Effector memory CD4-positive, alpha-beta T cell (primary cell): Measurements from ENCODE around the gene HAUS3.

ENCODE experiments used
- DNase-seq, 3 donors: peaks; one replicate each; pipeline ENCODE4 v3.0.0-alpha.2; 2020
- H3K27ac ChIP-seq: 2 replicates; pipeline ENCODE4 v1.7.0; 2013; ENCODE audit warnings: mild to moderate bottlenecking, low read length, moderate library complexity; ENCODE audit not compliant: insufficient read depth, poor library complexity, severe bottlenecking
- H3K27me3 ChIP-seq: replicated peaks from 2 replicates; pipeline ENCODE4 v1.7.0; 2013; ENCODE audit warnings: mild to moderate bottlenecking, low read length; ENCODE audit not compliant: insufficient read depth, control insufficient read depth, poor library complexity, severe bottlenecking
- H3K36me3 ChIP-seq: 2 replicates; pipeline ENCODE4 v1.7.0; 2013; ENCODE audit warnings: mild to moderate bottlenecking, low read length, moderate library complexity; ENCODE audit not compliant: control insufficient read depth, insufficient read depth
- H3K4me1 ChIP-seq: 2 replicates; pipeline ENCODE4 v1.7.0; 2013; ENCODE audit warnings: low read length, mild to moderate bottlenecking; ENCODE audit not compliant: control insufficient read depth, insufficient read depth, poor library complexity, severe bottlenecking
- H3K4me3 ChIP-seq: 2 replicates; pipeline ENCODE4 v1.7.0; 2013; ENCODE audit warnings: low read length, low read depth, mild to moderate bottlenecking; ENCODE audit not compliant: insufficient read depth, poor library complexity, severe bottlenecking
- H3K9me3 ChIP-seq: 2 replicates; pipeline ENCODE4 v1.7.0; 2013; ENCODE audit warnings: mild to moderate bottlenecking, low read length, moderate library complexity; ENCODE audit not compliant: control insufficient read depth

The HAUS3 gene

GRCh38 chr4:2263926-2264321 is 22.0 kb upstream of the HAUS3 start:
- H3K27ac ChIP-seq: no peak overlapping the region
- peaks cover 27% of the 10 kb centered on the region for H3K4me1 ChIP-seq
- no peaks in the 10 kb centered on the region for H3K9me3 ChIP-seq
- DNase-seq: no peak
- H3K27me3 ChIP-seq: no peaks in the 10 kb centered on the region
- H3K36me3 ChIP-seq: no peaks in the 10 kb centered on the region
- H3K4me3 ChIP-seq: no peak overlapping the region

DNA sequence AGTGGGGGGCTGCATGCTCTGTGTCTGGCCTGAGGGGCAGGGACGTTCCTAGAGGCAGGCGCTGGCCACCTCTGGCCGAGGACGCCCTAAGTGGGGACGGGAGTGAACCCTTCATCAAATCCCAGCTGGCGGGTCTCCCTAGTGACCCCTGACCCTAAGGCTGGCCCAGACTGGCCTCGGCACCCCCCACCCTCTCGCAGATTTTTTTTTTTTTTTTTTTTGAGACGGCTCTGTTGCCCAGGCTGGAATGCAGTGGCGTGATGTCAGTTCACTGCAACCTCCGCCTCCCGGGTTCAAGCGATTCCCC is 21.0 kb upstream of the HAUS3 start:
- no peak for DNase-seq
- Histone ChIP-seq H3K36me3 (peaks cover 6% of the 10 kb centered on the region), H3K4me1 (peaks cover 27% of the 10 kb centered on the region), H3K4me3 (peak overlapping the region; percentile 61), H3K9me3 (no peaks in the 10 kb centered on the region), H3K27me3 (no peaks in the 10 kb centered on the region), H3K27ac (peak overlapping the region; percentile 94)

- no peaks in the 10 kb centered on the region for H3K9me3 ChIP-seq
- peak overlapping the region; percentile 94 for H3K27ac ChIP-seq
- peaks cover 12% of the 10 kb centered on the region for H3K36me3 ChIP-seq
- H3K4me1 ChIP-seq: peaks cover 27% of the 10 kb centered on the region
- H3K4me3 ChIP-seq: peak overlapping the region; percentile 61
- DNase-seq: peak; percentile 96 to 98 (median 97)
- H3K27me3 ChIP-seq: no peaks in the 10 kb centered on the region
Observed at GRCh38 chr4:2262145-2262943, 20.4 kb upstream of the HAUS3 start.

DNA sequence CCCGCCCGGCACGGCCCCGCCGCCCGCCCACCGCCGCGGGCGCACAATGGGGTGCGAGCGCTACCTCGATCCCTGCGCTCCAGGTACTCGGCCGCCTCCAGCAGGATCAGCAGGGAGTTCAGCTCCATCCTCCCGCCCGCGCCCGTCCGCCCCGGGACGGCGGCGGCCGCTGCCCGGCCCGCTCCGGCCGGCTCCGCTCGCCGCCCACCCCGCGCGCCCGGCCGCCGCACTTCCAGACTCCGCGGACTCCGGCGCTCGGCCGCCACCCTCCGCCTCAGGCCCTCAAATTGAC is 19.9 kb upstream of the HAUS3 start, which contains the start of gene MXD4:
Gene MXD4 (minus strand): TSS at position 257 of the 292 bp plus-strand sequence. CDS start 129 bp downstream, at position 128.
- no peaks in the 10 kb centered on the region for H3K27me3 ChIP-seq
- peaks cover 27% of the 10 kb centered on the region for H3K4me1 ChIP-seq
- H3K27ac ChIP-seq: peak within 1 kb of the TSS; percentile 94
- DNase-seq: no peak
- peak within 1 kb of the TSS; percentile 61 for H3K4me3 ChIP-seq
- H3K36me3 ChIP-seq: peaks cover 17% of the 10 kb centered on the region
- no peaks in the 10 kb centered on the region for H3K9me3 ChIP-seq

DNA sequence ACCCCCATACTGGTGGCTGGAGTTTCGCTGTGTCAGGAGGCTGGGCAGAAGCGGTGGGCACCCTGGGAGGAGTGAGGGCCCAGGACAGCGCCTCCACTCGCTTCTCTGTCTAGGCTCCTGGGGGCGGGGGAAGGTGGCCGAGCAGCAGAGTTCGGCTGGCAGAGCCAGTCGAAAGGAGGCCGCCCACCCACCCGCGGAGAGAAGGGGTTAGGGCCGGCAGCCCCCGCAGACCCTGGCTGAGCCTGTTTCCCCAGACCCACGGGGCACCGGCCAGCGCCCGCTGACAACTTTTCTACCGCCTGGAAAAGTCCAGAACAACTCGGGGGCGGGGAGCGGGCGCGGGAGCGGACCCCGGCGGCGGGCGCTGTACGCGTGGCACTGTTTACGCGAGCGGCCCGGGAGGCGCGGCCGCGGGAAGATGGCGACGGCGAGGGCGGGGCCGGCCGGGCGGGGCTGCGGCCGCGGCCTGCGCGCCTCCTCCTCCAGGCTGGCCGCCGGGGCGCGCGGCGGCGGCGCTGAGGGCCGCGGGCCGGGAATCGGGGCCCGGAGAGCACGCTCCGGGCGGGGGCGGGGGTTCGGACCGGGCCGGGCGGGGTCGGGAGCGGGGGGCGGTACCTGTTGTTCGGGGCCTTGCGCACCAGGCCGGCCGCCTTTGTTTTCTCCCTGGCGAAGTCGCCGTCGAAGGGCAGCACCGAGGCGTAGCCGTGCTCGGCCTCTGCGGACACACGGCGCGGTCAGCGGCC is 19.4 kb upstream of the HAUS3 start:
- peak overlapping the region; percentile 94 for H3K27ac ChIP-seq
- no peaks in the 10 kb centered on the region for H3K9me3 ChIP-seq
- H3K4me3 ChIP-seq: peak overlapping the region; percentile 60
- H3K4me1 ChIP-seq: peaks cover 27% of the 10 kb centered on the region
- peaks cover 18% of the 10 kb centered on the region for H3K36me3 ChIP-seq
- DNase-seq: peak; percentile 35 to 47 (median 44)
- H3K27me3 ChIP-seq: no peaks in the 10 kb centered on the region

DNA sequence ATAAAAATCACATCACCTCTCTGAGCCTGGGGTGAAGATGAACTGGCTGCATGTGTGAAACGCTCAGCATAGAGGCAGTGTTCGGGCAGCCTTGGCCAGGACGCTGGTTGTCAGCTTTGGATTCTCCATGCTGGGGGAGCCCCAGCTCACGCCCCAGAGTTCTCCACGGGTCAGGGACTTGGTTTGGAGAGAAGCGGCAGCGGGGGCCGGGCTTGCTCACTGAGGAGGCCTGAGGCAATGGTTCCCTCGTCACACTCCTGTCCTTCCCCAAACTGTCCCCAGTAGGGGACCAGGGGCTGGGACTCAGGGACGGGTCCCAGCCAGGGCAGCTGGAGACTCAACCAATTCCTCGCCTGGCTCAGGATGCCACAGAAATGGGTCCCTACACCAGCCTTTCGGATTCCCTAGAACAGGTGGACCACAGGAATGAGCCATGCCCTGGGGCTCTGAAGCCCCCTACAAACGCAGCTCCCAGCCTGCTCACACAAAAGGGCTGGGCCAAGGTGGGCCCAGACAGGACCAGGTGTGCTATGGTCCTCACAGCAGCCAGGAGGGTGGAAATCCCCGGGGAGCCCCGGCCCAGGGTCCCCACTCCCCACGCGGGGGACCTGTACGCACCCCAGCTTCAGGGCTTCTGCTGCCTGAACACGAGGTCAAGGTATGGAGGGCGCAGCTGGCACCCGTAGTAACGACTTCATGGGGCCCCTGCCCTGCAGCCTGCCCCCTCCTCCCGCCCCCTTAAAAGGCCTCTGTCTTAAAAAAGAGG is 18.6 kb upstream of the HAUS3 start:
- Histone ChIP-seq H3K36me3 (peaks cover 22% of the 10 kb centered on the region), H3K27ac (peak overlapping the region; percentile 70), H3K9me3 (no peaks in the 10 kb centered on the region), H3K27me3 (no peaks in the 10 kb centered on the region), H3K4me1 (peaks cover 27% of the 10 kb centered on the region), H3K4me3 (peak overlapping the region; percentile 60)
- peak in 1 of 3 donors; percentile 0 for DNase-seq

- DNase-seq: no peak
- Histone ChIP-seq H3K4me3 (no peak overlapping the region), H3K27me3 (no peaks in the 10 kb centered on the region), H3K4me1 (peaks cover 27% of the 10 kb centered on the region), H3K9me3 (no peaks in the 10 kb centered on the region), H3K36me3 (peaks cover 30% of the 10 kb centered on the region), H3K27ac (peak overlapping the region; percentile 5)
Observed at GRCh38 chr4:2259541-2260343, 17.8 kb upstream of the HAUS3 start.

GRCh38 chr4:2259036-2259540 is 17.2 kb upstream of the HAUS3 start:
- Histone ChIP-seq H3K4me3 (no peak overlapping the region), H3K4me1 (peaks cover 27% of the 10 kb centered on the region), H3K27ac (no peak overlapping the region), H3K36me3 (peaks cover 36% of the 10 kb centered on the region), H3K9me3 (no peaks in the 10 kb centered on the region), H3K27me3 (no peaks in the 10 kb centered on the region)
- DNase-seq: no peak
